ENCODE data around the gene HTRA1.
A peak's percentile ranks its signal among the peaks of the same experiment; 100 is the strongest.

DNA sequence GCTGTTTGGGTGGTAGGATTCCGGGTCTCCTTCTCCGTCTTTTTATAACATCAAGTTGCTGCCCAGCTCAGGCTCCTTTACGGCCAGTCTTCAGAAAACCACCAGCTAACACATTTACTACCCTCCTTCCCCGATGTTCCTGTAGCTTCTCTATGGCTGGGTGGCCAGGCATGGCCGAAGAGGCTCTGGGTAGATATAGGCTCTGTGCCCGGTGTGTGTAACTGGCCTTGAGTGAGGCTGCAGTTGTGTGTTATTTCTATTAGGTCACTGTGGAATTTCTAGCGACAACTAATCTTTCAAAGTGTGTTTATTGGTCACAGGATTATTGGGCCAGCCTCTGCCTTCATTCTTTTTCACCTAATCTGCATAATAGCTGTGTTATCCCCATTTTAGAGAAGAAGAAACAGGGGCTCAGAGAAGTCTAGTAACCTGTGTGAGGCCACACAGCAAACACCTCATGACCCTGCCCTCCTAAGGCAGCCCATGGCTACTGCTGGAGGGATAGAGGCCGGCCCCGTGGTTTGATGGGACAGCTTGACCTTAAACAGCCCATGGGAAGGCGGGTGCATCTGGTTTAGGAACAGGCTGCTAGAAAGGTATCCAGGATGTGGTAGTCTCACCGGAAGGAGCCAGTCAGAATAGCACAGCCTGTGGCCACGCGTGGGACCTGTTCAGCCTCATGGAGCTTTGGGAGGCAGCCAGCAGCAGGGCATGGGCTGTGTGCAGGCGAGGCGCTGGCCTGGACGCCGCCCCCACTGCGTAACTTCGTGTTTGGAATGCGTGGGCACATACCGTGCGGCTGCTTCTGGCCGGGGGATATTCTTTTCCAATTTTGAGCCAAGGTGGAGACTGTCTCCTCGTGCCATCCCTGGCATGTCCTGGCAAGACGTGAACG, 29.7 kb downstream of the HTRA1 start:
- TF ChIP-seq, protein P1, sequence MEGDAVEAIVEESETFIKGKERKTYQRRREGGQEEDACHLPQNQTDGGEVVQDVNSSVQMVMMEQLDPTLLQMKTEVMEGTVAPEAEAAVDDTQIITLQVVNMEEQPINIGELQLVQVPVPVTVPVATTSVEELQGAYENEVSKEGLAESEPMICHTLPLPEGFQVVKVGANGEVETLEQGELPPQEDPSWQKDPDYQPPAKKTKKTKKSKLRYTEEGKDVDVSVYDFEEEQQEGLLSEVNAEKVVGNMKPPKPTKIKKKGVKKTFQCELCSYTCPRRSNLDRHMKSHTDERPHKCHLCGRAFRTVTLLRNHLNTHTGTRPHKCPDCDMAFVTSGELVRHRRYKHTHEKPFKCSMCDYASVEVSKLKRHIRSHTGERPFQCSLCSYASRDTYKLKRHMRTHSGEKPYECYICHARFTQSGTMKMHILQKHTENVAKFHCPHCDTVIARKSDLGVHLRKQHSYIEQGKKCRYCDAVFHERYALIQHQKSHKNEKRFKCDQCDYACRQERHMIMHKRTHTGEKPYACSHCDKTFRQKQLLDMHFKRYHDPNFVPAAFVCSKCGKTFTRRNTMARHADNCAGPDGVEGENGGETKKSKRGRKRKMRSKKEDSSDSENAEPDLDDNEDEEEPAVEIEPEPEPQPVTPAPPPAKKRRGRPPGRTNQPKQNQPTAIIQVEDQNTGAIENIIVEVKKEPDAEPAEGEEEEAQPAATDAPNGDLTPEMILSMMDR (IDR thresholded peaks at IDR 0.05) = no peak
- peak in 1 of 4 donors; percentile 89 for TF ChIP-seq EP300 (IDR thresholded peaks at IDR 0.05)
- TF ChIP-seq POLR2AphosphoS5 (IDR thresholded peaks at IDR 0.05) = peak in 2 of 4 donors; percentile 66 to 79
- no peak for TF ChIP-seq POLR2A (IDR thresholded peaks at IDR 0.05)

Measured in sigmoid colon (tissue), 4 donors.